Pons (tissue), 1 donor: Measurements from ENCODE around the gene NSF.
"Not testable (repeated sequence)": the region's sequence is repeated elsewhere in the genome, so short reads cannot be mapped to it uniquely, and the experiment has no call there.

Source experiments
- DNase-seq: peaks from one replicate; pipeline ENCODE4 v3.0.0-alpha.2; 2016; ENCODE audit warnings: low spot score

Gene NSF

GRCh38 chr17:46628753-46629436 lies 38.4 kb downstream of the NSF start:
- DNase-seq, result not testable (repeated sequence)

- DNase-seq, result not testable (repeated sequence)
Measured at GRCh38 chr17:46632146-46632545, 41.7 kb downstream of the NSF start.

- not testable (repeated sequence) for DNase-seq
Measured at GRCh38 chr17:46634844-46635243, 44.4 kb downstream of the NSF start.

- not testable (repeated sequence) for DNase-seq
Measured at GRCh38 chr17:46641861-46642656, 51.6 kb downstream of the NSF start.

- not testable (repeated sequence) for DNase-seq
Measured at GRCh38 chr17:46647251-46647650, 56.8 kb downstream of the NSF start.

GRCh38 chr17:46647688-46648278 lies 57.3 kb downstream of the NSF start:
- not testable (repeated sequence) for DNase-seq

GRCh38 chr17:46649246-46649645 lies 58.8 kb downstream of the NSF start:
- DNase-seq, result not testable (repeated sequence)

- DNase-seq, result not testable (repeated sequence)
Measured at GRCh38 chr17:46652024-46652643, 61.7 kb downstream of the NSF start.

GRCh38 chr17:46658235-46658634 lies 67.8 kb downstream of the NSF start:
- DNase-seq, result not testable (repeated sequence)

- not testable (repeated sequence) for DNase-seq
Measured at GRCh38 chr17:46659702-46660101, 69.2 kb downstream of the NSF start.

- not testable (repeated sequence) for DNase-seq
Measured at GRCh38 chr17:46663123-46663522, 72.7 kb downstream of the NSF start.

- DNase-seq, result not testable (repeated sequence)
Measured at GRCh38 chr17:46663552-46663951, 73.1 kb downstream of the NSF start.

GRCh38 chr17:46665969-46666368 lies 75.5 kb downstream of the NSF start:
- DNase-seq, result not testable (repeated sequence)

- not testable (repeated sequence) for DNase-seq
Measured at GRCh38 chr17:46670789-46671188, 80.3 kb downstream of the NSF start.

- not testable (repeated sequence) for DNase-seq
Measured at GRCh38 chr17:46672777-46673176, 82.3 kb downstream of the NSF start.

GRCh38 chr17:46677819-46678218 lies 87.3 kb downstream of the NSF start:
- DNase-seq, result not testable (repeated sequence)

- DNase-seq, result not testable (repeated sequence)
Measured at GRCh38 chr17:46683653-46684052, 93.2 kb downstream of the NSF start.

- not testable (repeated sequence) for DNase-seq
Measured at GRCh38 chr17:46685284-46685683, 94.8 kb downstream of the NSF start.

- DNase-seq, result not testable (repeated sequence)
Measured at GRCh38 chr17:46692196-46692595, 101.7 kb downstream of the NSF start.

- DNase-seq, result not testable (repeated sequence)
Measured at GRCh38 chr17:46693283-46693682, 102.8 kb downstream of the NSF start.

GRCh38 chr17:46696522-46696921 lies 106.1 kb downstream of the NSF start:
- DNase-seq, result not testable (repeated sequence)

GRCh38 chr17:46699014-46699413 lies 108.5 kb downstream of the NSF start:
- DNase-seq, result not testable (repeated sequence)
